Hippocampal formation (tissue), 2 donors: ENCODE results near the gene CRTC1.

Experiments used
- DNase-seq, 2 donors: peaks; one replicate each; lab custom pipeline; 2025; lab: John Stamatoyannopoulos, UW

The CRTC1 gene

DNA sequence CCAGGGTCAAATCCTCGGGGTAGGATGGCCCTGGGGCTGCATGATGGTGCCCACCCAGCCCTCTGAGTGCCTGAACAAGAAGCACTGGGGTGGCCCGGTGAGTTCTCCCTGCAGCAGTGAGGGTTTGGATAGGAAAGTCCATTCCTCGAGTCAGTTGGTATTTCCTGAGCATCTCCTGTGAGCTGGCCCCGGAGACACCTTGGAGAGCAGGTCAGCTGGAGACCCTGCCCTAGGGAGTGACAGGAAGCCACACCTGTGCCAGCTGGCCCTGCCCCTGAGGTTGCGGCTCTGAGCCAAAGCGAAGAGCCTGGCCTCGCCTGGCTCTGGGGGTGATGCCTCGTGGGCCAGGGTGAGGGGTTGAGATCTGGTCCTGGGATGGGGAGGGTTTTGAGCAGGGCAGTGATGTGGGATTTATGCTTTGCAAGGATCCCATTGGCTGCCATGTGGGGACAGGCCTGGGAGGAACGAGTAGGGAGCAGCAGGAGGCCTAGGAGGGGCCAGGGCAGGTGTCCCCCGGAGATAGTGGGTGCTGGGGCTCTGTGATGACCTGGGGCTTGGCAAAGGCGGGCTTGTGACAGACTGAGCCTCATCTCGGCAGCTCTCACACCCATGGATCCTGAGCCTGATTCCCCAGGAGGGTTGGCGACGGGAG lies 16.0 kb downstream of the CRTC1 start:
- DNase-seq: no peak

DNA sequence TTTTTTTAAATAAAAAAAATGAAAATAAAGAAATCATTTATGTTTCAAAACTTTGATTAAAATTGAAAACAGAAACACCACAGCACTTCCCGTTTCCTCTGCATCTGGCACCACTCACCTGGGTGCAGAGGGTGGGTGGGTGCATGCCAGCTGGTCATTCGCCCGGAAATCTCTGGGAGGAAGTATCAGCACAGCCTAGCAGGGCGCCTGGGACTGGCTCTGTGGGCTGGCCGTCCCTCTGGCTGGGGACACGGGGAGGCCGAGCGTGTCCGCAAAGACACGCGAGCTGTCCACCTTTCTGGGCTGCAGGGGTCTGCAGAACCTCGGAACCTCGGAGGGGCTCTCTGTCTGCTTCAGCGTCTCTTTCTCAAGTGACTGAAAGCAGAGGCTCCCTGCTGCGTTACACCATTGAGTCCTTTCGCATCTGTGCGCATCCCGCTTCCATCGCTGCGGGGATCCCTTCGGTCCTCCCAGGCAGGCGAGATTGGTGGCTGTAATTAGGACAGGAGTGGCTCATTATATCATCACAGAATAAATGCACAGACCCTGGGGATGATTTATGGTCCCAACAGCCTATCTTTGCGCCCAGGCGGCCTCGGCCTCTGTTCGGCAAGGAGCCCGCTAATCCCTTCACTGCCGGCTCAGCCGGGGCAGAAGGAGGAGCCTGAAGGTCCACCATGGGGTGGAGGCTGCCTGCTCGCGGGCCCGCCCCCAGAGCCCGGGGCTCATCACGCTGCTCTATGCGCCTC lies 17.2 kb downstream of the CRTC1 start:
- DNase-seq: peak in 1 of 2 donors; percentile 37

DNA sequence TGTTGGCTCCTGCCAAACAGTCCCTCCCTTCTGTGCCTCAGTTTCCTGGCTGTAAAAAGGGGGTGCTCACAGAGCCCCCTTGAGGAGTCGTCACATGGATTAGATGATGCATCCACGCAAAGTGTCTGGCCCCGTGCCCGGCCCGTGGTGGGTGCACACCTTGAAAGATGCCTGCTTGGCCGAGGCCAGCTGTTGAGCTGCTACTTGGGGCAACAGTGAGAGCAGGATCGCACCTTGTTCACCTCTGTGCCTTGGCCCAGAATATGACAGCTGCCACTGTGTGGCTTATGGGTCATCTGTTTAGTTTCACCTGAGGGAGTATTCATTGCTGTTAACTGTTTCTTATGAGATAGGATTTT lies 17.7 kb downstream of the CRTC1 start:
- DNase-seq: no peak

DNA sequence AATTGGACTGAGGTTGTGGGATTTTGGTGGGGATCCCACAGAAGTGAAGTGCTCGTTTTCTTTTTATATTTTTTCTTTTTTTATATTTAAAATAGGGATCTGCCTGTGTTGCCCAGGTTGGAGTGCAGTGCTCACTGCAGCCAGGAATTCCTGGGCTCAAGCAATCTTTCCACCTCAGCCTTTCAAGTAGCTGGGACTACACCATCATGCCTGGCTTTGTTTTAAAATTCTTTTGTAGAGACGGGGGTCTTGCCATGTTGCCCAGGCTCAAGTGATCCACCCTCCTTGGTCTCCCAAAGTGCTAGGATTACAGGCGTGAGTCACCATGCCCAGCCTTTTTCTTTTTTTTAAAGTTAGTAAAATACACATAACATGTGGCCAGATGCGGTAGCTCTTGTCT lies 20.6 kb downstream of the CRTC1 start:
- no peak for DNase-seq

DNA sequence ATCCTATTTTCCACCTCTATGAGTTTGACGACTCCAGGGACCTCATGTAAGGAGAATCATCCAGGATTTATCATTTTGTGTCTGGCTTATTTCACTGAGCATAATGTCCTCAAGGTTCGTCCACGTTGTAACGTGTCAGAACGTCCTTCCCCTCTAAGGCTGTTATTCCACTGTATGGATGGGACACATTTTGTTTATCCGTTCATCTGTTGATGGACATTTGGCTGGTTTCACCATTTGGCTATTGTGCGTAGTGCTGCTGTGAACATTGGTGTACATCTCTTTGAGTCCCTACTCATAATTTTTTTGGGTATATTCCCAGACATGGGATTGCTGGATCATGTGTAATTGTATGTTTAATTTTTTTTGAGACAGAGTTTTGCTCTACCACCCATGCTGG lies 21.5 kb downstream of the CRTC1 start:
- DNase-seq: no peak

DNA sequence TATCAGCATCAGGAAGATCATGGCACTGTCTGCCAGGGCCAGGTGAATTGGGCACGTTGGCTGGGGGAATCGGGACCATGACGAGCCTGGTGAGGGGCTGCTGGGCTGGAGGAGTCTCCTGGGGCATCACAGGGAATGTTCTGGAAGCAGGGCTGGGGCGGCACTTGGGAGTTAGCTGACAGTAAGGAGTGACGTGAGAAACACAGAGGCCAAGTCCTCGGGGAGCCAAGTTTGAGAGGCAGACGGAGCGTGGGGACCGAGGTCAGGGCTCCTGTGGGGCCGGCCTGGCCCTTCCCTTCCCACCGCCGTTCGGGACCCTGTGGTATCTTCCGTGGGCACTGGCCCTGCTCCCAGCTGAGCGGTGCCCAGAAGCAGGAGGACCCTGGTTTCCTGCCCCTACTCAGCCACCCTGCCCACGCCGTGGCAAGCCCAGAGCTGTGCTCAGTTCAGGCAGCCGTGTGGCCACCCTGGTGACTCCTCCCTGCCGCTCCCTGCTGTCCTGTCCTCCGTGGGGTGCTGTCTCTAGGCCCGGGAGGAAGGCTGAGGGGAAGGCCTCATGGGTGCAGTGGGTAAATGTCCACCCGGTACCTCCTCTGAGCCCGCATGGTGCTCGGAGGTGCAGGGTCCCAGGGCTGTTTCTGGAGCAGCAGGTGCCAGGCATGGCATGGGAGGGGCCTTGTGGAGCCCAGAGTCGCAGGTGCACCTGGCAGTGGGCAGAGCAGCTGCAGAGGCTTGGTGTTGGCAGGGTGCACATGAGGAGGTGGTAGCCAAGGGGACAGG lies 25.2 kb downstream of the CRTC1 start:
- DNase-seq: no peak

DNA sequence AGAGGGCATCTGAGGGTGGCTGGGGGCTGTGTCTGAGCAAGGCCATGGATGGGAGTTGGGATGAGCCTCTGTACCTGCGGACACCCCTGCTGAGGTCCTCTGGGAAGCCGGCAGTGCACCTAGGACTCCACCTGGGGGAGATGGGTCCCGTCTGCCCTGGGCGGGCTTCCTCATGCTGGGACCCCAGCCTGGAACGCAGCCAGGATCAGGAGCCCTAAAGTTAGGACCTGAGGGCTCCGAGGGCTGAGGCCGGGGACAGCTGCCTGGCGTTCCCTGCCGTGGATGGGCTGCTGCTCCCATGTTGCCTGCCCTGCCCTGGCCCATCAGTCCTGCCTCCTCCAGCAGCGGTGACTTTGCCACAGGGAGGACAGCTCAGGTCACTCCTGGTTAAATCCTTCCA lies 26.1 kb downstream of the CRTC1 start:
- no peak for DNase-seq

DNA sequence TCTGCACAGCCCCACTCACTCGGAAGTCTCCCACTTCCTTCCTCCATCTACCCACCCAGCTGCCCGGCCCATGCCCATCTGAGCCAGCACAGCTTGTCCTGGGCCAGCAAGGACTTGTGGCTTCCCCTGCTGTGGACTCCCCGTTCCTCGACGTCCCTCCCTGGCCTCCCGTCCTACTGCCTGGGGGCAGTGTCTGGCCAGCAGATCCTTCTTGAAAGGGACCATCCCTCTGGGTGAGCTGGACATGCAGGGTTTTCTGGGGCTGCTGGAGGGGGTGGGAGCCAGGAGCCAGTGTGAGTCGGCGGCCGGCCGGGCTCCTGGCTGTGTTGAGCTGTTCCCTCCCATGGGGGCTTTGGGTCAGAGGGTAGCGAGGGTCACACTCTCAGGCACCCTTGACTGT lies 26.7 kb downstream of the CRTC1 start:
- no peak for DNase-seq

DNA sequence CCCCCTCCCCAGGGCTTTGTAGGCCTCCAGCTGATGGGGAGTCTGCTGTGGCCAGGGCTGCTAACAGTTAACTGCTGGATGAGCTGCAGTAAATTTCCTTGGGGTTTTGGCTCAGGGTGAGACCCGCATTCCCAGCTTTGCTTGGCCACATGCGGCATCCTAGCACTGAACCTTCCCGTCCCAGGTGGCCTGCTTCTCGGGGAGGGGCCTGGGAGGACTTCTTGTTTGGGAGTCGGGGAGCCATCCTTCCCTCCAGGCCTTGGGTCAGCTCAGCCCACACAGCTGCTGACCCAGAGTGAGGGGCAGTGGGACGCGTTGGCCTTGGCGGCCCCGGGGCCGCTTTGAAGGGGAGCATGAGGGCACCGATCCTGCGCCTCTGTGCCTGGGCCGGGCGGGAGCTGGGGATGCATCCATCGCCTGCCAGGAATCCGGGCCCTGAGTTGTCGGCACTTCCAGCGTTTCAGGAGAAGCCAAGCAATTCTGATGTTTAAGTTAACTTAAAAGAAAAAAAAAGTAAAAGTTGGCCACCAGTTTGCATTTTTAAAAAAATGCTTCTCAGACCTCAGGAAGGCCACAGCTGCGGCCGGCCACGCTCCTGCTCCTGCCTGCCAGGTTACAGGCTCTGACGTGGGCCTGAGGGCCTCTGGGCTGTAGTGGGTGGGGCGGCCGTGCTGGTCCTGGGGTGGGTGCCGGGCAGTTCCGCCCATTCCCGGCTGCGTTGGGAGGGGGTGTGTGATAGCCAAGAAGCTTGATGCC lies 27.7 kb downstream of the CRTC1 start:
- DNase-seq: no peak

DNA sequence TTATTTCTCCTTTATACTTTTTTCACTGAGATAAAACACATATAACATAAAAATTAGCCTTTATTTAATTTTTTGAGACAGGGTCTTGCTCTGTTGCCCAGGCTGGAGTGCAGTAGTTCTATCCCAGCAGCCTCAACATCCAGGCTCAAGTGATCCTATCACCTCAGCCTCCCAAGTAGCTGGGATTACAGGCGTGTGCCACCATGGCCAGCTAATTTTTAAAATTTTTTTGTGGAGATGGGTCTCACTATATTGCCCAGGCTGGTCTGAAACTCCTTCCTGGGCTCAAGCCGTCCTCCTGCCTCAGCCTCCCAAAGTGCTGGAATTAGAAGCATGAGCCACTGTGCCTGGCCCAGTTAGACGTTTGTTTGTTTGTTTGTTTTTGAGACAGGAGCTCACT lies 28.4 kb downstream of the CRTC1 start:
- DNase-seq: no peak

DNA sequence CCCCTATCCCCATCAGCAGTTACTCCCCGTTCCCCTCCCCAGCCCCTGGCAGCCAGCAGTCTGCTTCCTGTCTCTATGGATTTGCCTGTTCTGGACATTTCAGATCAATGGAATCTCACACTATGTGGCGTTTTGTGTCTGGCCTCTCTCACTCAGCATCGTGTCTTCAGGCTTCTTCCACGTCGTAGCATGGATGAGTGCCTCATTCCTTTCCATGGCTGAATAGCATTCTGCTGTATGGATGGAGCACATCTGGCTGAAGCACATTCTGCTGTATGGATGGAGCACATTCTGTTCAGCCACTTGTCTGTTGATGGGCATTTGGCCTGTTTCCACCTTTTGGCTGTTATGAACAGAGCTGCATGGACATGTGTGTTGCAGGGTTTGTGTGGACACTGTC lies 29.5 kb downstream of the CRTC1 start:
- no peak for DNase-seq

DNA sequence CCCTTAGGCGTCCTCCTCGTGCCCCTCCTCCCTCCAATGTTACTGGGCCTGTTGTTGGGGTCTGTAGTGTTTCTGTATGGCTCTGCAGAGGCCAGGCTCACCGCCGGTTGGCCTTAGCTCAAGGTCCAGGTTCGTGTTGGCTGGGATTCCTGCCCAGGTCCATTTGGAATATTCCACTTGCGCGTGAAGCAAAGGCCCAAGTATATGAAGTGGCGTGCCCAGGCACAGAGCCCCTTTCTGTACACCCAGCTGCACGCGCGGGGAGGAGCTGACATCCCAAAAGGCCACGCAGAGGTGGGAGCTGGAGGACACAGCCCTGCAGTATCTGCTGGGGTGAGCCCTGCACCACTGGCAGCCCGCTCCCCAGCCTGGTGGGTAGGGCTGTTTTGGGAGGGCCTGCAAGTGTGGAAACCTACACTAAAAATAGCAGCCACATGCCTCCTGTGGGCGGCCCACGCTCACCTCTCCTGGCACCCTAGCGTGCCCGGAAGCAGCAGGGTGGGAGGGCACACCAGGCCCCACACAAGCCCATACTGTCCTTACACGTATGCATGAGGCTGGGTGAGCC lies 30.2 kb downstream of the CRTC1 start:
- no peak for DNase-seq

DNA sequence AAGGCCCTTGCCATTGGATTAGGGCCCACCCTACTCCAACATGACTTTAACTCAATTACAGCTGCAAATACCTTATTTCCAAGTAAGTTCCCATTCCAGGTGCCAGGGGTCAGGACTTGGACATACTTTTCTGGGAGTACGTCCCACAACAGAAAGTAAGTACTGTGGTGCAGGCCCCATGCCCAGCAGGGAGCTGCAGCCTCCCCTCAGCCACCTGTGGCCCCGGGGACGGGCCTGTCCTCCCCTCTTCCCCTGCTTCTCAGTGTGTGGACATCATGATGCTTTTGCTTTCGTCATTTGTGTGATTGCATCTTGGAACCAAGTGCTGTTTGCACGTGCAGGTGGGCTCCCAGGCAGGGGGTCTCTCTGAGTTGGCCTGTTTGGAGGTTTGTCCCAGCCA lies 31.9 kb downstream of the CRTC1 start:
- DNase-seq: no peak

DNA sequence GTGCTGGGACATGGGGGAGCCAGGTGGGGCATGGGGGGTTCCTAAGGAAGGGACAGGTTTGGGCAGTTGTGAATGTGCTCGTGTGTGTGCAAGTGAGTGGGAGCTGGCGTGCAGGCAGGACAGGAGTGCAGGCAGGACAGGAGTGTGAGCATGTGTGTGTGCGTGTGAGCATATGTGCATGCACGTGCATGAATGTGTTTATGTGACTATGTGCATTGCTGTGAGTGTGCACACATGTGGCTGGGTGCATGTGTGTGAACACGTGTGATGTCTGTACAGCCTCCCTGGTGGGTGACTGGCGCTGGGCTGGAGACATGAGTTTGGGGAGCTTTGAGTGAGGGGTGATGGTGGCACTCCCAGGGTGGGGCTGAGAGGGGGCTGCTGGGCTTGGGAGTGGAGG lies 33.4 kb downstream of the CRTC1 start:
- no peak for DNase-seq

DNA sequence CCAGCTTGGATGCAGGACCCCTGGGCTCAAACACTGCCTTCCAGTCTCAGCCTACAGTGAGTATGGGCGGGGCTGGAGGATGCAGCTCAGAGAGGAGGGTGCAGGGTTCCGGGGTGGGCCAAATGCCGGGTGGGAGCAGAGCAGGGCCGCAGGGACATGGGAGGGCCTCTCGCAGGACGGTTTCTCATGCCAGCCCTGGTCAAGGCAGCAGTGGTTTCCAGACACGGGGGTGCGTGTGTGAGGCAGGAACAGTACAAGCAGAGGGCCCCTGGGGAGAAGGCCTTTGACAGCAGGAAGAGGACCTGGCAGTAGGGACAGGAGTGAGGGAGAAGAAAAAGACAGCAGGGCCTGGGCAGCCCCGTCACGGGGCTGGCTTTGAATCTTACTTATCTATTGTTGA lies 34.1 kb downstream of the CRTC1 start:
- no peak for DNase-seq

DNA sequence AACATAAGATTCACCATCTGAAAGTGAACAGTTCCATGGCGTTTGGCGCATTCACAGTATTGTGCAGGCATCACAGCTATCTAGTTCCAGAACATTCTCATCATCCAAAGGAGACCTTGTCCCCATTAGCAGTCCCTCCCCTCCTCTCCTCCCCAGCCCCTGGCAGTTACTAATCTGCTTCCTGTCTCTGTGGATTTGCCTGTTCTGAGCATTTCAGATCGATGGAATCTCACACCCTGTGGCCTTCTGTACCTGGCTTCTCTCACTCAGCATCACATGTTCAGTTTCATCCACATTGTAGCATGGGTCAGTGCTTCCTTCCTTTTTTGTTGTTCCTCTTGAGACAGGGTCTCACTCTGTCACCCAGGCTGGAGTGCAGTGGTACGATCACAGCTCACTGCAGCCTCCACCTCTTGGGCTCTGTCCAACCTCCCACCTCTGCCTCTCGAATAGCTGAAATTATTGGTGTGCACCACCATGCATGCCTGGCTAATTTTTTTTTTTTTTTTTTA lies 34.6 kb downstream of the CRTC1 start:
- no peak for DNase-seq

DNA sequence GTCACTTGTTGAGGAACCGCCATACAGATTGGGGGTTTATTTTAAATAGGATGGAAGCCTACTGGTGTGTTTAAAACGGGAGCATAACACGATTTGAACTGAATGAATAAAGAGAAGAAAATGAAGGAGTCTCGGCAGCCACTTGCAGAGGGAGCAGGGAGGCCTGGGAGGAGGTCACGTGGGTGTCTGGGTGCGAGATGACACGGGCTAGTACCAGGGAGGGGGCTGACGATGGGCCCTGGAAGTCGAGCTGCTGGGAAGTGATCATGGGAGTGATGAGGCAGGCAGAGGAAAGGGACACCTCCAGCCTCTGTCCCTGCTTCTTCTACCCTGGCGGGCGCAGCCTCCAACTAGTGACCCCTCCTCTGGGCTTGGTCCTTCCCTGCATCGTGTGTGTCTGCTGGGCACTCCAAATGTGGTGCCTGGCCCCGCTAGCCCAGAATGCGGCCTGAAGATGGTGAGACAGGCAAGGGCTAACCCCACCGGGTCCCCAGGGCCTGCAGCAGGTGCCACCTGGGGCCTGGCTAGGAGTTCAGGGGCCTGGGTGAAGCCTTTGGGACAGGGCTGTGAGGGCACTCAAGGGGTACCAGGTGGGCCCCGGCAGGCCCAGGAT lies 35.5 kb downstream of the CRTC1 start:
- DNase-seq: no peak

DNA sequence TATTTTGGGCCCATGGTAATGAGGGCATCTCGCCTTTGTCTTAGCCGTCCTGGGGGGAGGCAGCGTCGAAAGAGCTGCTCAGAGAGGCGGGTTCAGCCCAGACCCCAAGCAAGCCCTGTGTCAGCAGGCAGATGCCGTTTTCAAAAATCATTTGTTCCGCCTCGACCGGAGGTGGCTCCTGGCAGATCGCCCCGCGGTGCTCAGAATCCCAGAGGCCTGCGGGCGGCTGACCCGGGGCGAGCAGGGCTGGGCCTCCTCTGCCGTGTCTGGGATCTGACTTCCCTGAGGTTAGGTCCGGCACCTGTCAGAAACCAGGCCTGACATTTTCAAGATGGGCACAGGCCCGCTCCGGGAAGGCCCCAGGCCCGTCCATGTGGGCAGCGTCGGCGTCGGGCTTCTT lies 36.1 kb downstream of the CRTC1 start:
- no peak for DNase-seq

DNA sequence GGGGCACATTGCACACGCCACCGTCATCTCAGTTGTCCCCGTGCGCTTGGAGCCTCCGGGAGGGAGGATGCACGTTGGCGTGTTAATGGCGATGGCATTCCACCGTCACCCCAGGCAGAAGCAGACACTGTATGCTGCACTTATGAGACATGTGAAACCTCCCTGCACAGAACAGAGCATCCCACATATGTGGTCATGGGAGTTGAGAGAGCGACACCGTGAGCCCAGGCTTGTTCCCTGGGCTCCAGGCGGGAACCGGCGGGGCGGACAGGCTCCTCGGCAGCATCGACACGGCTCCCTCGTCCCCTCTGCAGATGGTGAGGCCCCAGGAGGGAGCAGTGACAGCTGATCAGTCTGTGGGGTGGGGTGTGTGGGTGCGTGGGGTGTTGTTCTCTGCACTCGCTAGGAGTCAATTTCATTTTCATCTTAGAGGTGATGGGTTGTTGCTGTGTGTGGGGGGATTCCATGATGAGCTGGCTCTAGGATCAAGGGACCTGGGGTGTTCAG lies 40.4 kb downstream of the CRTC1 start:
- no peak for DNase-seq

DNA sequence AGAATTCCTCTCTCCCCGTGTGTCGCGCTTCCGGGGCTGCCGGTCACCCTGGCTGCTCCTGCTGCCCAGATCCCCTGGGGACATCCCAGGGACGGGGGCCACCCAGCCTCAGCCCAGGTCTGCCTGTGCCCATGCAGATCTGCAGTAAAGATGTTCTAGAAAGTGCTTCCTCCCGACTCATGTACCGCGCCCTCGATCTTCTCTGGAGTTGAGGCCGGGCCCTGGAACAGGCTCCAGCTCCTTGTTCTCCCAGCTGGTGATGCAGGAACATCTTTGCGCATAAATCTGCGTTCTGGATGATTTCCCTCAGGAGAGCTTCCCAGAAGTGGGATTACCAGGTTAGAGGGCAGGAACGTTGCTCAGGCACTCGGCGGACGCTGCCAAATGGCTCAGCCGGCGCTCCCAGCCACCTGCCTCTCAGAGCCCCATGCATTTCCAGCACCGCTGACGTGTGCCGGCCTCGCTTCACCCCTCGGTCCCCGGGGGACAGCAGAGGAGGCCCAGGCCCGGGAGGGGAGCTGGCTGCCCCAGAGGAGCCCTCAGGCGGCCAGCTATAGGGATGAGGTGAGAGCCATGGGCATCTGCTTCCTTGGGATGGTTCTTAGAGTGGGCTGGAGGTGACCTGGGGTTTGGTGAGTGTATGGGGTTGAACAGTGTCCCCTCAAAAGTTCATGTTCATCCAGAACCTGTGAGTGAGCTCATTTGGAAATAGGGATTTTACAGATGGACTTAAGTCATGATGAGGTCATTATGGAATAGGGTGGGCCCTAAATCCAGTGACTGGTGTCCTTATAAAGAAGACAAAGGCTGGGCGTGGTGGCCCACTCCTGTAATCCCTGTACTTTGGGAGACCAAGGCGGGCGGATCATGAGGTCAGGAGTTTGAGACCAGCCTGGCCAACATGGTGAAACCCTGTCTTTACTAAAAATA lies 42.6 kb downstream of the CRTC1 start:
- DNase-seq: no peak
